HFFc6 (cell line): ENCODE measurements around the gene GRIK4. TPM values are rescaled to one million over a fixed set of nuclear protein-coding genes. Genes with fewer than 3 reads are reported as not detected.

Experiments
- DNase-seq: peaks from one replicate; pipeline ENCODE4 v3.0.0-alpha.2; 2018
- H3K27ac Mint-ChIP-seq: 2 replicates; pipeline ENCODE4 v1.8.0; 2020; ENCODE audit warnings: mild to moderate bottlenecking, mixed read lengths
- H3K27me3 Mint-ChIP-seq: 2 replicates; pipeline ENCODE4 v1.8.0; 2021; ENCODE audit warnings: mild to moderate bottlenecking, moderate library complexity, mixed read lengths; ENCODE audit not compliant: insufficient read depth
- H3K36me3 Mint-ChIP-seq: 2 replicates; pipeline ENCODE4 v1.8.0; 2021; ENCODE audit warnings: low read depth, mixed read lengths
- H3K4me1 Mint-ChIP-seq: 2 replicates; pipeline ENCODE4 v1.8.0; 2020; ENCODE audit warnings: low read depth, mixed read lengths
- H3K4me3 Mint-ChIP-seq: 2 replicates; pipeline ENCODE4 v1.8.0; 2020; ENCODE audit warnings: mild to moderate bottlenecking, moderate library complexity, mixed read lengths
- H3K9me3 Mint-ChIP-seq: 2 replicates; pipeline ENCODE4 v1.8.0; 2020; ENCODE audit warnings: mild to moderate bottlenecking, mixed read lengths
- CTCF ChIP-seq: fragments of 200-600 bp; sonication (generic); IDR thresholded peaks from 2 replicates; pipeline ENCODE4 v1.5.0; 2021; ENCODE audit warnings: antibody characterized with exemption, mild to moderate bottlenecking
- total RNA-seq, 6 experiments: library from RNA; stranded (reverse); fragmentation: NEBNext Ultra II Directional; extraction: Animal tissue kit (Norgen Biotek cat#: 25700); gene quantifications; 2 replicates in 1 of 6; 3 replicates in 5 of 6; pipeline ENCODE4 v1.2.3, GENCODE V29; 2021

The GRIK4 gene
- total RNA-seq, 6 experiments from 2014 or later = not detected

- Mint-ChIP-seq H3K27me3 (peaks cover 22% of the 10 kb centered on the region), H3K9me3 (no peaks in the 10 kb centered on the region), H3K36me3 (no peaks in the 10 kb centered on the region), H3K27ac (no peak overlapping the region), H3K4me1 (no peaks in the 10 kb centered on the region), H3K4me3 (no peak overlapping the region)
- no peak for DNase-seq
- TF ChIP-seq CTCF = peak; percentile 70
Measured at GRCh38 chr11:120660024-120660565, 148.5 kb downstream of the GRIK4 start.

- Mint-ChIP-seq H3K4me3 (no peak overlapping the region), H3K36me3 (no peaks in the 10 kb centered on the region), H3K9me3 (no peaks in the 10 kb centered on the region), H3K27me3 (peaks cover 22% of the 10 kb centered on the region), H3K4me1 (no peaks in the 10 kb centered on the region), H3K27ac (no peak overlapping the region)
- DNase-seq = no peak
- TF ChIP-seq CTCF = no peak
Measured at GRCh38 chr11:120662071-120662676, 150.6 kb downstream of the GRIK4 start.

- Mint-ChIP-seq H3K27ac (no peak overlapping the region), H3K27me3 (peaks cover 21% of the 10 kb centered on the region), H3K4me1 (no peaks in the 10 kb centered on the region), H3K36me3 (no peaks in the 10 kb centered on the region), H3K4me3 (no peak overlapping the region), H3K9me3 (no peaks in the 10 kb centered on the region)
- no peak for TF ChIP-seq CTCF
- no peak for DNase-seq
Measured at GRCh38 chr11:120663142-120663541, 151.6 kb downstream of the GRIK4 start.

- Mint-ChIP-seq H3K4me3 (no peak overlapping the region), H3K4me1 (no peaks in the 10 kb centered on the region), H3K9me3 (no peaks in the 10 kb centered on the region; the same call in 1 of the 2 replicates), H3K36me3 (no peaks in the 10 kb centered on the region), H3K27me3 (peaks cover 19% of the 10 kb centered on the region), H3K27ac (no peak overlapping the region)
- TF ChIP-seq CTCF = no peak
- DNase-seq = no peak
Measured at GRCh38 chr11:120666121-120666639, 154.6 kb downstream of the GRIK4 start.

- H3K27me3 Mint-ChIP-seq = peaks cover 13% of the 10 kb centered on the region
- H3K4me3 Mint-ChIP-seq = no peak overlapping the region
- no peak overlapping the region for H3K27ac Mint-ChIP-seq
- DNase-seq = no peak
- TF ChIP-seq CTCF = no peak
- H3K4me1 Mint-ChIP-seq = no peaks in the 10 kb centered on the region
- no peaks in the 10 kb centered on the region for H3K36me3 Mint-ChIP-seq
- no peaks in the 10 kb centered on the region; the same call in 1 of the 2 replicates for H3K9me3 Mint-ChIP-seq
Measured at GRCh38 chr11:120667281-120667680, 155.7 kb downstream of the GRIK4 start.
